ENCODE results near the gene ANKDD1A.

GRCh38 chr15:64911311-64912186, at the start of gene ANKDD1A:
- TF ChIP-seq CTCF (IDR thresholded peaks at IDR 0.05; ENCODE audit: poor library complexity, severe bottlenecking) (no peak), EZH2 (IDR thresholded peaks at IDR 0.05; ENCODE audit: borderline replicate concordance, insufficient read depth, low read length, poor library complexity, severe bottlenecking) (no peak), REST (IDR thresholded peaks at IDR 0.05; ENCODE audit: borderline replicate concordance) (no peak), RAD21 (conservative IDR thresholded peaks at IDR 0.05) (no peak), EP300 (conservative IDR thresholded peaks at IDR 0.05; ENCODE audit: poor library complexity, severe bottlenecking) (no peak)

Data from neural cell (in vitro differentiated cells).